HG02884 (cell line): ENCODE measurements around the gene MYH16.
"Not testable (repeated sequence)": the region's sequence is repeated elsewhere in the genome, so short reads cannot be mapped to it uniquely, and the experiment has no call there.

Experiments used
- ATAC-seq: cut with Tn5 transposase; IDR thresholded peaks from one replicate; pipeline ENCODE4 v1.9.1; 2021; ENCODE audit warnings: mild to moderate bottlenecking, moderate library complexity; ENCODE audit not compliant: unreplicated experiment

MYH16 gene

DNA sequence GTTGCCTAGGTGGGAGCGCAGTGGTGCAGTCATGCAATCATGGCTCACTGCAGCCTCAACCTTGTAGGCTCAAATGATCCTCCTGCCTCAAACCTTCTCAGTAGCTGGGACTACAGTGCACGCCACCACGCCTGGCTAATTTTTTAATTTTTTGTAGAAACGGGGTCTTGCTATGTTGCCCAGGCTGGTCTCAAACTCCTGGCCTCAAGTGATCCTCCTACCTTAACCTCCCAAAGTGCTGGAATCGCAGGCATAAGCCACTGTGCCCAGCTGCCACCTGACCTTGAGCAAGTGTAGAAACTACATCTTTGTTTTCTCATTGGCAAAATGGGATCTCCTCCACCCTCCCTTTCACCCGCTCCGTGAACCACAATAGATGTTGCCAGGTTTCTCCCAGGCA lies 15.0 kb upstream of the MYH16 start:
- ATAC-seq = no peak

DNA sequence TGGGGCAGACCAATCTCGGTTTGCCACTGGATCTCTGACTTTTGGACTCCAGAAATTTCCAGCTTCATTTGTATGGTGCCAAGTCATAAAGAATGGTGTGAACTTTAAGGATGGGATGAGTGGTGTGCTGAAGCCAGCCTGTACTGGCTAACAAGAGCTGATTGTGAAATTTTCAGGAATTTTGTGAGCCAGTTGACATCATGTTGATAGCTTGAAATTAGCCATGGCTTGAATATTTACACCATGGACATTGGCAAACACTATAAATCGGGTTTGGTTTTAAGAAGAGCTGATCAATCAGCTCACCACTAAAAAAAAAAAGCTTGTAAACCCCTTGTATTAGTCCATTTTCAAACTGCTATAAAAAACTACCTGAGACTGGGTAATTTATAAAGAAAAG lies 14.1 kb upstream of the MYH16 start:
- ATAC-seq = no peak

DNA sequence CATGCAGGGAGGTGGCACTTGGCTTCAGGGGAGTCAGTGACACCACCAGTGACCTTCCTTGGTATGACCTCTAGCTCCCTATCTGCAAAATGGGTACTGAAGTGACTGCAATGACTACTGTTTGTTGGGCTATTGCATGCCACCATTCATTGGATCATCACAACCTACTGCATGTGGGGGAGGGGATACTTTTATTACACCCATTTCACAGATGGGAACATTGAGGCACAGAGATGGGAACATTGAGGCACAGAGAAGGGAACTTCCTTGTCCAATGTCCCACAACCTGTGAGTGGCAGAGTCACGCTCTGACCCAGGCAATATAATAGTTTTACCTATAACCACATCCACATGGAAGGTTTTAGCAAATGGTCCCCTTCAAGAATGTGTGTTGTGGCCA lies 12.2 kb upstream of the MYH16 start:
- ATAC-seq = no peak

DNA sequence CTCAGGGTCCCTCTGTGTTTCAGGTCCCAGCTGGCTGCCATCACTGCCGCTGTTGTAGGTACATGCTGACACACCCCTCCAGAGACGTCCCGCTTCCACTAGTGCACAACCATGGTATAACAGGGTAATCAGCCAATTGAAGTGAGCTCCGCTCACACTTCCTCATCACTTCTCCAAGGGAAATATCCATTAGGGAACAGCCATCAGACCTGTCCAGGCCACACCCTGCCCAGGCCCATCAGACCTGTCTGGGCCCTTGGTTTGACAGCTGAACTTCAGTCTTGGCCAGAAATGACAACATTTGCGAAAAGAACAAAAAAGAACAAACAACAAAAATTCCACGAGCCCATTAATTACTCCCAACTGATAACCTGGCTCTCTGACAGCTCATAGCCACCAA lies 11.0 kb upstream of the MYH16 start:
- no peak for ATAC-seq

DNA sequence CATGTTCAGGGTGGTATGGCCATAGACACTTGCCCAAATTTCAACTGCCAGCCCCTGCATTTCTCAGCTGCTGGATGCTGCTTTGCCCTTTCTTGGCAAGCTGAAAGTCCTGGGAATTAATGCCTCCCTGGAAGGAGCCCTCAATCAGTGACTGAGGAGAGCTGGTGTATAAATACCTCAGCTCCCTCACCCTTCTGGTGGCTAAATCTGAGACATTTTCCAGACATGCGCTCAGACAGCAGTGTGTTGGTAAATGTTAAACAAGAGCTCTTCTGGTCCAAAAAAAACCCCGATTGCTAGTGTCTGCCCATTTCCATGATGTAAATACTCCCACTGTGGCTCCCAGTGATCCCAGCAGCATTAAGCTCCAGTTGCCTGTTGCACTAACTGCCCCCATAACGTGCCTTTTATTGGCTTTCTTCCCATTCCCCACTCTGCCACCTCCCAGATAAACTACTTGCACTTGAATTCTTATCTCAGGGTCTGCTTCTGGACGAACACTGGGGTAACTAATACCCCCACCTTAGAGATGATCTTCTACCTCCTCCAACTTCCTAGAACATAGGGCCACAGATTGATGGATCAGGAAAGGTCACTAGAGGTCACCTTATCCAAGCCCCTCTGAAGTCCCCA lies 6.7 kb upstream of the MYH16 start:
- ATAC-seq = no peak

DNA sequence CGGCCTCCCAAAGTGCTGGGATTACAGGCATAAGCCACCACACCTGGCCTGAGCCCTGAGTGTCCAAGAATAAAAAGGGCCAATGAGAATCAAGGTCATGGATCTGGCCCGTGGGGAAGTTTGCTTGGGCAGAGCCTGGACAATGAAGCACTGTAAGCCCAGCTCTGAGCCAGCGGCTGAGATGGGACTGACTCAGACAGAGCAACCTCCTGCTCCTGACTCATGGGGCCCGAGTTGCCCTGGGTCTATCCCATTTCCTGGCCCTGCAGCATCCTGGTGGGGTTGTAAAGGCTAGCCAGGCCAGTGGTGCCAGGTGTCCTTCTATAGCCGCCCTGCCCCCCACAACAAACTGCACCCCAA lies 5.2 kb upstream of the MYH16 start:
- no peak for ATAC-seq

DNA sequence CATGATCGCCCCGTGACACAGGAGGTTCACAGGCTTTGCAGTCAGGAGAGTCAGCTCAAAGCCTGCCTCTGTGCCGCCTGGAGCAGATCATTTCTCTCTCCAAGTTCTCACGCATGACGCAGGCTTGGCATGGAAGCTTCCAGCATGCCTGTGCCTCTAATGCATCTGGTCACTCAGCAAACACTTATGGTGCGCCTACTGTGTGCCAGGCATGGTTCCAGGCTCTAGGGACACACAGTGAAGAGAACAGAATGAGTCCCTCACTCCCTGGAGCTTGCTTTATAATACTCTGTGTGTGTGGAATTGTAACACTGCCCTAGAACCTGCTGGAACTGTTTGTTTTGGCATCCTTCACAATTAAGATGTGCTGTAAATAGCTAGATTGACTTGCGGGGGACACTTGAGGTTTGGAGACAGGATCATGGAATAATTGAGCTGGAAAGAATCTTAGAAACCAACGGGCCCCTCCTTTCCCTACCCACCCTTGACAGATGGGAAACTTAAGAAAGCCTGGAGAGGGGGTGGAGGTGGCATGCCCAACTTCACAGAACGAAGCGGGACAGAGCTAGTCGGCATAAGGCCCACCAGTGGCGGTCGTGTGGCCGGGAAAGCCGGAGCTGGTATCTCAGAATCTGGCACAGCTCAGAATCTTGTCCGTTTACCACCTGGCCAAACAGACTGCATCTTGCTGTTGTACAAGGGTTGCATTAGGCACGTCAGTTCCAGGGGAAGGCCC lies 4.6 kb upstream of the MYH16 start:
- no peak for ATAC-seq

DNA sequence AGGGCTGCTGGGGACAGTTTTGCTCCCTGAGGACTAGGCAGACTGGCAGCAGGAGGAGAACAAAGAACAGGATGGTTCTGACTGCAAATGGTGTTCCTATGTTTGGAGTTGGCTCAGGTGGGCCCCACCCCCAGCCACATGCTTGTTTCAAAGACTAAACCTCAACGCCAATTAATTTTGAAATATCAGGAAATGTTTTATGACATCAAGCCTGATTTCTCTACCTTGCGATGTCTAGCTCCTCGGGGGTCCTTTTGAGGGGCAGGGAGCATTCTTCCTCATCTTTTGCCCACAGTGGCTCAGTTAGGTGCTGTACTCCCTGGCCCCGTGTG lies 4.1 kb upstream of the MYH16 start:
- ATAC-seq = no peak

DNA sequence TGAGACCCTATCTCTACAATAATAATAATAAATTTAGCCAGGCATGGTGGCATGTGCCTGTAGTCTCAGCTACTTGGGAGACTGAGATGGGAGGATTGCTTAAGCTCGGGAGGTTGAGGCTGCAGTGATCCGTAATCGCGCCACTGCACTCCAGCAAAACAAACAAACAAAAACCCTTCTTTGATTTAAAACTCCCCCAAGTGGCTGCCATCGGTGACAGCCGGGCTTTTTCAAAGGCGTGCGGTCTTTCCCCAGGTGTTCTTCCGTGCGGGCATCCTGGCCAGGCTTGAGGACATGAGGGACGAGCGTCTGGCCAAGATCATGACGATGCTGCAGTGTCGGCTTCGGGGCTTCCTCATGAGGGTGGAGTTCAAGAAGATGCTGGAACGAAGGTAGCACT lies 1.9 kb upstream of the MYH16 start:
- ATAC-seq = no peak

DNA sequence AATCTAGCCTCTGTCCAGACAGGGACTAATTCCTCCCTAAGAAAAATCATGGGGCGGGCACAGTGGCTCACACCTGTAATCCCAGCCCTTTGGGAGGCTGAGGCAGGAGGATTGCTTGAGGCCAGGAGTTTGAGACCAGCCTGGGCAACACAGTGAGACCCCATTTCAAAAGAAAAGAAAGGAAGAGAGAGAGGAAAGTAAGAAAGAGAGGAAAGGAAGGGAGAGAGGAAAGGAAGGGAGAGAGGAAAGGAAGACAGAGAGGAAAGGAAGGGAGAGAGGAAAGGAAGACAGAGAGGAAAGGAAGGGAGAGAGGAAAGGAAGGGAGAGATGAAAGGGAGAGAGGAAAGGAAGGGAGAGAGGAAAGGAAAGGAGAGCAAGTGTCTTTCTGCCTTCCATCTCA lies 922 bp downstream of the MYH16 start:
- not testable (repeated sequence) for ATAC-seq

DNA sequence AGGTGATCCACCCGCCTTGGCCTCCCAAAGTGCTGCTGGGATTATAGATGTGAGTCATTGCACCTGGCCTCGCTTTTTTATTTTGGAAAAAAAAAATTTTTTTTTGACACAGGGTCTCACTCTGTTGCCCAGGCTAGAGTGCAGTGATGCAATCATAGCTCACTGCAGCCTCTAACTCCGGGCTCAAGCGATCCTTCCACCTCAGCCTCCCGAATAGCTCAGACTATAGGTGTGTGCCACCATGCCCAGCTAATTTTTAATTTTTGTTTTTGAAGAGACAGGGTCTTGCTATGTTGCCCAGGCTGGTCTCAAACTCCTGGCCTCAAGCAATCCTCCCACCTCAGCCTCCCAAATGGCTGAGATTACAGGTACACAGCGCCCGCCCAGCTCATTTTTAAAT lies 2.3 kb downstream of the MYH16 start:
- not testable (repeated sequence) for ATAC-seq

DNA sequence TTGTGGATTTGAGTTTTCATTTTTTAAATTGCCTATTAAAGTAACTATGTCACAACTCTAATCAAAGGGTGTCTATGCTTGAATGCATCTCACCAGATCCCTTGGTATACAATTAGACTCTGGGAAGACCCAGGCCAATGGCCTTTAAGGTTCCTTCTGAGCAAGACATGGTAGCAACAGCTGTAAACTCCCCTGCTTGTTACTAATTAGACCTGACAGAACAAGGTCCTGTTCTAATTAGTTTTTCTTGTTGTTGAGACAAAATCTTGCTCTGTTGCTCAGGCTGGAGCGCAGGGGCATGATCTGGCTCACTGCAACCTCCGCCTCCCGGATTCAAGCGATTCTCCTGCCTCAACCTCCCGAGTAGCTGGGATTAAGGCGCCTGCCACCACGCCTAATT lies 2.9 kb downstream of the MYH16 start:
- ATAC-seq = no peak

DNA sequence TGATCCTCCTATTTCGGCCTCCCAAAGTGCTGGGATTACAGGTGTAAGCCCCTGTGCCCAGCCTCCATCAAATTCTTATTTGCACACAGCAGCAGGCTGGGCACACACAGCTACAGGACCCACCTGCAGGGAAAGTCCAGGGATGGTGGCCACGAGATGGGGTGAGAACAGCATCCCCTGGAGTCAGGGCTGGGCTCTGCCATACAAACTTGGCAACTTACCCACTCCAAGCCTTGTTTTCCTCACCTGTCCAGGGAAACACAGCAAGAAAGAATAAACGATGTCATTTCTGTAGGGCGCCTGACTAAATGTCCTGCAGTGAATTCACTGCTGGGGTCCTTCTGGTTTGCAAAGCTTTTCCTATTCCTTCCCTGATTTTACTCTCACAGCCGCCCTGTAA lies 5.5 kb downstream of the MYH16 start:
- no peak for ATAC-seq

DNA sequence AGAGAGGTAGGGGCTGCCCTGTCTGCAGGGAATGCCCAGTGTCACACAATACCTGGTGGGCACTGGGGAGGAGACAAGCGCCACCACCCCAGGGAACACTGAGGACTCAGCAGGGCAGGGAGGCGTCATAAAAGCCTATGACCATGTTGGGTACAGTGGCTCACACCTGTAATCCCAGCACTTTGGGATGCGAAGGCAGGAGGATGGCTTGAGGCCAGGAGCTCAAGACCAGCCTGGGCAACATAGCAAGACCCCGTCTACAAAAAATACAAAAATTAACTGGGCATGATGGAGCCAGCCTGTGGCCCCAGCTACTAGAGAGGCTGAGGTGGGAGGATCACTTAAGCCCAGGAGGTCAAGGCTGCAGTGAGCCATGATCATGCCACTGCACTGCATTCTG lies 11.5 kb downstream of the MYH16 start:
- not testable (repeated sequence) for ATAC-seq

DNA sequence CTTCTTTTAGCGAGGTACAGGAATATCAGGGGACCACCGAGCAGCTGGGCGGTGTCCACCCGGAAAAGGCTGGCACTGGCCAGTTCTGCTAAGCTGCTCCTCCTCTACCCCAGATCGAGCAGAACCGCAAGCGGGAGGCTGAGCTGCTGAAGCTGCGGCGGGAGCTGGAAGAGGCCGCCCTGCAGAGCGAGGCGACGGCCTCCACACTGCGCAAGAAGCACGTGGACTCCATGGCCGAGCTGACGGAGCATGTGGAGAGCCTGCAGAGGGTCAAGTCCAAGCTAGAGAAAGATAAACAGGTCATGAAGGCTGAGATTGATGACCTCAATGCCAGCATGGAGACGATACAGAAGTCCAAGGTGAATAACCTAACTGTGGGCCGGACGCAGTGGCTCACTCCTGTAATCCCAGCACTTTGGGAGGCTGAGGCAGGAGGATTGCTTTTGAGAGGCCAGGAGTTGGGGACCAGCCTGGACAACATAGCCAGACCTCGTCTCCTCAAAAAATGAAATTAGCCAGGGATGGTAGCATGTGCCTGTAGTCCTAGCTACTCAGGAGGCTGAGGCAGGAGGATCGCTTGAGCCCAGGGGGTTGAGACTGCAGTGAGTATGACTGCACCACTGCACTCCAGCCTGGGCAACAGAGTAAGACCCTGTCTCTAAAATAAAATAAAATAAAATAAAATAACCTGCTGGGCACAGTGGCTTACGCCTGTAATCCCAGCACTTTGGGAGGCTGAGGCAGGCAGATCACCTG lies 15.3 kb downstream of the MYH16 start:
- ATAC-seq = no peak

DNA sequence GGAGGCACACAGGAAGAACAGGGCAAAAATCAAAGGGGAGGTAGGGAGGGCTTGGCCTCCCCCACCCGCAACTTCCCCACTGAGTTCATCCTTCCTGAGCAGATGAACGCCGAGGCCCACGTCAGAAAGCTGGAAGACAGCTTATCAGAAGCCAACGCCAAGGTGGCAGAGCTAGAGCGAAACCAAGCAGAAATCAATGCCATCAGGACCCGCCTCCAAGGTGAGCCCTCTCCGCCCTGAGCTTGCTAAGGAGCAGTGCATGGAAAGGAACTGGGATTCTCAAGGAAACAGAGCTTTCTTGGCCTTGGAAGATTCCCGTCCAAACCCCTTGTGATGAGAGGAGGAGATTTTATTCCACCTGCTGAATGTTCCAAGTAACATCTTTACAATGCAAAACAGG lies 16.5 kb downstream of the MYH16 start:
- ATAC-seq = no peak

DNA sequence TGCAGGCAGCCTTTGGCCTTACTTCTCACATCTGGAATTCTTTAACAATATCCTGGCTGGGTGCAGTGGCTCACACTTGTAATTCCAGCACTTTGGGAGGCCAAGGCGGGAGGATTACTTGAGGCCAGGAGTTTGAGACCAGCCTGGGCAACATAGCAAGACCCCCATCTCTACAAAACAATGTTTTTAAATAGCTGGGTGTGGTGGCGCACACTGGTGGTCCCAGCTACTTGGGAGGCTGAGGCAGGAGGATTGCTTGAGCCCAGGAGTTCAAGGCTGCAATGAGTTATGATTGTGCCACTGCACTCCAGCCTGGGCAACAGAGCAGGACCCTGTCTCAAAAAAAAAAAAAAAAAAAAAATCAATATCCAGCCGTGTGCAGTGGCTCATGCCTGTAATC lies 17.5 kb downstream of the MYH16 start:
- not testable (repeated sequence) for ATAC-seq

DNA sequence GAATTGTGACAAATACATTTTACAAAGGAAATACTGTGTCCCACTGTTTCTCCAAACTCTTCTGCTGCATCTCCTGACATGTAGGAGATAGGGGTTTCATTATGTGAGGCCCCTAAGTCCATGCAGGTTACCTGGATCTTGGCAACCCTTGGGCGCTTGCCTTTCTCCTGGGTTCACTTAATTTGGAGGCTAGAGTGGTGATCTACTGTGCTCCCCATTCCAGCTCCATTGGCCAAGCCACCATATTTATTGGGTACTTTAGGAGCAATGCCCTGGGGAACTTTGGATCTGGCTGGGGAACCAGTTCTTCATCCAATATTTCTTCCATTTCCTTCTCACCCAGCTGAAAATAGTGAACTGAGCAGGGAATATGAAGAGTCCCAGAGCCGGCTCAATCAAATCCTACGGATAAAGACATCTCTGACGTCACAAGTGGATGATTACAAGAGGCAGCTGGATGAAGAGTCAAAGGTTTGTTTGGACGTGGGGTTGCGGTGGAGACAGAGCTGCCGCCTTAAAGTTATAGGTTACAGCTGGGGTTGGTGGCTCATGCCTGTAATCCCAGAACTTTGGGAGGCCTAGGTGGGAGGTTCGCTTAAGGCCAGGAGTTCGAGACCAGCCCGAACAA lies 18.5 kb downstream of the MYH16 start:
- ATAC-seq = no peak

DNA sequence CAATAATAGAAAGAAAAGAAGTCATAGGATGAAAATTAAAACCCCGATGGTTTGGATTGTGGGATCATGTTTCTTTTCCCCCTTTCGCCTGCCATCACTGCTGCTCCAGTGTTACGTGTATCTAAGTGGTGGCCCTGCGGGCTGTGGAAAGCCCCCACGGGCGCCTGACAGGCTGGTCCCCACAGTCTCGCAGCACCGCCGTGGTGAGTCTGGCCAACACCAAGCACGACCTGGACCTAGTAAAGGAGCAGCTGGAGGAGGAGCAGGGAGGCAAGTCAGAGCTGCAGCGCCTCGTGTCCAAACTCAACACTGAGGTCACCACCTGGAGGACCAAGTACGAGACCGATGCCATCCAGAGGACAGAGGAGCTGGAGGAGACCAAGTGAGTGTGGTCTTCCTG lies 19.5 kb downstream of the MYH16 start:
- no peak for ATAC-seq

DNA sequence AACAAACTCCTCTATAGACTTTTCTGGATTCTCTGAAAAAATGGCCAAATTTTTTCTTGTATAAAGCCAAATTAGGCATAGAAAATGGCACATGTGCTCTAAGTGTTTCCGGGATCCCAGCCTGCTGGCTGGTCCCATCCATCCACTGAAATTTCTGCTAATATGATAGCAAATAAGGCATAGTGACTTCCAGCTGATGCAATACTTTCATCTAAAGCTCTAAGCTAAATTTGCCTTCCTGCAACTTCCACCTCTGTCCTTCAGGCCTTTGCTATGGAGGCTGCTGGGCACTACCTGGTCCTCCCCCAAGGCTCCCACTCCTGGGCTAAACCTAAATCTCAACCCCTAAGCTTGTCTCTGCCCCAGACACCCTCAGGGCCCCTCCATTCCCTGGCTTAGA lies 20.5 kb downstream of the MYH16 start:
- no peak for ATAC-seq

DNA sequence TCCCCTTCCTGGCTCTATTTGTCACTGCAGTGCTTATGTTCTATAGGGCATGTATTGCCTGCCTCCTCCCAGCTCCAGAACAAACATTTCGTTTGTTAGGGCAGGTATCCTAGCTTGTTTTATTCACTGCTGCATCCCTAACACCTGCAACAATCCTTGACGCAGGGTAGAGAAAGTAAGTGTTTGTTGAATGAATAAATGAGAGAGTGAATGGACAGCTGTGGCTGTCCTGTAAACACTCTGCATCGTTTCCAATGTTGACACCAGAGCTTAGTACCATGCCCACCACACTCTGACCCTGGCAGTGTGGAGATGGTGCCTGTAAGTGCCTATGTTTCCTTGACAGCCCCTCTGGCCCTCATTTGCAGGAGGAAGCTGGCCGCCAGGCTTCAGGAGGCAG lies 21.0 kb downstream of the MYH16 start:
- no peak for ATAC-seq

DNA sequence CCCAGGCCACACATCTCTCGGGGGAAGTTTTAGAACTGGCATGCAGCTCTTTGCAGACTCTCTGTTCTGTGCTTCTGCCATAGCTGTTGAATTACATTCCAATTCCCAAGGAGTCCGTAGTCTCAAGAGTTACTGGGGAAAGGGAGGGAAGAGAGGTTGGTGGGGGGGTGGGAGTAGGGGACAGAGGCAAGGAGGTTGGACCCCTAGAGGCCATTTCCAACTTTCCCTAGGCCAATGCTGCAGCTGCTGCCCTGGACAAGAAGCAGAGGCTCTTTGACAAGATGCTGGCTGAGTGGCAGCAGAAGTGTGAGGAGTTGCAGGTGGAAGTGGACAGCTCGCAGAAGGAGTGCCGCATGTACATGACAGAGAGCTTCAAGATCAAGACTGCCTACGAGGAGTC lies 23.8 kb downstream of the MYH16 start:
- ATAC-seq = no peak
